B cell (primary cell): Measurements from ENCODE around the gene SMG9. TPM values are rescaled to one million over a fixed set of nuclear protein-coding genes. Genes with fewer than 3 reads are reported as not detected.

Experiments
- ATAC-seq: fragments of 200-7000 bp; cut with Tn5 transposase; one replicate; pipeline ENCODE4 v1.10.0; 2021; ENCODE audit warnings: low read depth, mild to moderate bottlenecking, moderate number of reproducible peaks, moderate library complexity
- CTCF ChIA-PET: fragments of 350-600 bp; sonication (Branson Sonifier 250); formaldehyde crosslinking; loops from one replicate; lab custom pipeline; 2021; ENCODE audit warnings: antibody characterized with exemption, inconsistent platforms; lab: Charles Lee
- POLR2A ChIA-PET: fragments of 350-600 bp; sonication (Branson Sonifier 250); formaldehyde crosslinking; loops from one replicate; lab custom pipeline; 2021; ENCODE audit warnings: antibody characterized with exemption; lab: Charles Lee
- DNase-seq: peaks from one replicate; pipeline ENCODE4 v3.0.0; 2013
- H2AFZ ChIP-seq: 2 replicates; pipeline ENCODE4 v1.6.1; 2012; ENCODE audit warnings: mild to moderate bottlenecking, low read depth, low read length; ENCODE audit not compliant: insufficient read depth, poor library complexity, severe bottlenecking
- H3K27ac ChIP-seq, 2 donors: 1 replicate in 1 of 2; 2 replicates in 1 of 2; pipeline ENCODE4 v1.5.1; 2012 to 2013; ENCODE audit warnings: low read length in 2 of 2, mild to moderate bottlenecking in 2 of 2, moderate library complexity in 1 of 2
- H3K27me3 ChIP-seq, 4 experiments: fragments of 200-600 bp in 1 of 4; sonication (generic) in 1 of 4; replicated peaks in 1 of 4; 1 replicate in 2 of 4; 2 replicates in 2 of 4; pipeline versions ENCODE4 v1.6.1 to v1.7.0; 2013 to 2016; ENCODE audit warnings: low read length in 3 of 4, mild to moderate bottlenecking in 2 of 4, mixed read lengths in 1 of 4, moderate library complexity in 1 of 4; ENCODE audit not compliant: insufficient read depth in 4 of 4, control insufficient read depth in 3 of 4; ENCODE audit errors: control extremely low read depth in 1 of 4
- H3K36me3 ChIP-seq, 2 experiments: replicated peaks in 1 of 2; 1 replicate in 1 of 2; 2 replicates in 1 of 2; pipeline versions ENCODE4 v1.6.1 to v1.7.1; 2013; ENCODE audit warnings: low read length in 1 of 2; ENCODE audit not compliant: insufficient read depth in 2 of 2, control insufficient read depth in 1 of 2; ENCODE audit errors: control extremely low read depth in 1 of 2, extremely low read depth in 1 of 2
- H3K4me1 ChIP-seq, 2 donors: fragments of 200-600 bp in 1 of 2; sonication (generic) in 1 of 2; 1 replicate in 1 of 2; 2 replicates in 1 of 2; pipeline versions ENCODE4 v1.5.1 to v1.6.1; 2013 to 2017; ENCODE audit warnings: low read length in 2 of 2; ENCODE audit not compliant: control insufficient read depth in 2 of 2, insufficient read depth in 2 of 2
- H3K4me2 ChIP-seq: replicated peaks from 2 replicates; pipeline ENCODE3; 2012; ENCODE audit warnings: mild to moderate bottlenecking, low read depth, low read length; ENCODE audit not compliant: poor library complexity, severe bottlenecking
- H3K4me3 ChIP-seq, 5 experiments: fragments of 200-600 bp in 1 of 5; sonication (generic) in 1 of 5; 1 replicate in 3 of 5; 2 replicates in 2 of 5; pipeline versions ENCODE4 v1.5.1 to v1.7.0; 2011 to 2016; ENCODE audit warnings: low read length in 4 of 5, mild to moderate bottlenecking in 4 of 5, low read depth in 2 of 5, control low read depth in 1 of 5, moderate library complexity in 1 of 5; ENCODE audit not compliant: insufficient read depth in 1 of 5; ENCODE audit errors: control extremely low read depth in 1 of 5, extremely low read depth in 1 of 5
- H3K79me2 ChIP-seq: fragments of 200-600 bp; sonication (generic); one replicate; pipeline ENCODE4 v1.6.0; 2016; ENCODE audit warnings: low read length; ENCODE audit not compliant: control insufficient read depth, insufficient read depth
- H3K9ac ChIP-seq: fragments of 200-600 bp; sonication (generic); 2 replicates; pipeline ENCODE4 v1.6.1; 2017; ENCODE audit warnings: mild to moderate bottlenecking, low read length, moderate library complexity
- H3K9me3 ChIP-seq, 3 donors: one replicate each; pipeline versions ENCODE4 v1.6.1 to v1.7.1; 2013; ENCODE audit warnings: low read length in 2 of 3; ENCODE audit not compliant: control insufficient read depth in 2 of 3, insufficient read depth in 1 of 3; ENCODE audit errors: control extremely low read depth in 1 of 3
- H4K20me1 ChIP-seq: 2 replicates; pipeline ENCODE4 v1.6.0; 2012; ENCODE audit warnings: mild to moderate bottlenecking, low read length; ENCODE audit not compliant: insufficient read depth, control insufficient read depth, poor library complexity, severe bottlenecking
- H3K27ac Mint-ChIP-seq: one replicate; pipeline ENCODE4 v1.8.0; 2021; ENCODE audit warnings: mixed read lengths
- H3K27me3 Mint-ChIP-seq: one replicate; pipeline ENCODE4 v1.8.0; 2021; ENCODE audit warnings: mixed read lengths
- H3K4me1 Mint-ChIP-seq: one replicate; pipeline ENCODE4 v1.8.0; 2021; ENCODE audit warnings: mixed read lengths
- H3K4me3 Mint-ChIP-seq: one replicate; pipeline ENCODE4 v1.8.0; 2021; ENCODE audit warnings: mixed read lengths
- H3K9me3 Mint-ChIP-seq: one replicate; pipeline ENCODE4 v1.8.0; 2022; ENCODE audit warnings: mixed read lengths; ENCODE audit not compliant: insufficient read depth
- CTCF ChIP-seq: fragments of 200-600 bp; IDR thresholded peaks from one replicate; pipeline ENCODE4 v1.8.0; 2022; ENCODE audit warnings: antibody characterized with exemption, mild to moderate bottlenecking
- EZH2 ChIP-seq: IDR thresholded peaks from 2 replicates; pipeline ENCODE4 v1.6.1; 2012; ENCODE audit warnings: borderline replicate concordance, low read depth, mild to moderate bottlenecking, moderate library complexity, low read length; ENCODE audit not compliant: insufficient read depth, poor library complexity, severe bottlenecking
- WGBS: methylation state at CpG from one replicate; pipeline ENCODE4 v1.1.5; 2013; ENCODE audit warnings: missing lambda C conversion rate; ENCODE audit not compliant: insufficient coverage; 5-methylcytosine and 5-hydroxymethylcytosine counted together
- intact Hi-C: fragments of 100-400 bp; cut with micrococcal nuclease; formaldehyde crosslinking; loops from one replicate; pipeline ENCODE4 v1.10.0; 2022
- polyA plus RNA-seq: library from polyadenylated mRNA; depleted of rRNA; stranded (reverse); fragments of >200 nt; gene quantifications from 2 replicates; pipeline ENCODE4 v1.2.3, GENCODE V29; 2012
- total RNA-seq, 2 donors: library from RNA; stranded (reverse); fragments of 120-200 nt in 1 of 2; gene quantifications; 1 replicate in 1 of 2; 2 replicates in 1 of 2; pipeline versions ENCODE4 v1.2.3 to v1.2.4, GENCODE V29; 2013 to 2022

The SMG9 gene
- total and polyA plus RNA-seq, 2 donors (not counting 1 experiment from before 2014, with no cell fraction given), result 33.9 to 87.5 TPM

- H3K9ac ChIP-seq, result no peak overlapping the region
- peak overlapping the region; percentile 31 for H3K4me2 ChIP-seq
- Mint-ChIP-seq H3K9me3 (no peaks in the 10 kb centered on the region), H3K4me1 (peaks cover 26% of the 10 kb centered on the region), H3K27ac (no peak overlapping the region), H3K27me3 (no peaks in the 10 kb centered on the region), H3K4me3 (peak overlapping the region; percentile 4)
- no peaks in the 10 kb centered on the region for H3K9me3 ChIP-seq
- ChIA-PET CTCF (interaction anchor here (1.0 to 2.0 kb wide), 4 partner anchors 20 to 278 kb away, joined by 3 to 8 read pairs (median 5); no protein-coding TSS in a partner anchor), POLR2A (interaction anchor here (0.7 kb wide), 2 partner anchors 43 to 169 kb away, joined by 4 to 9 read pairs; no protein-coding TSS in a partner anchor)
- DNase-seq (no peak), ATAC-seq (no peak)
- TF ChIP-seq EZH2, result no peak
- no peak for TF ChIP-seq CTCF
- H2AFZ ChIP-seq, result no peak overlapping the region
- no peaks in the 10 kb centered on the region for H4K20me1 ChIP-seq
- no peaks in the 10 kb centered on the region for H3K79me2 ChIP-seq
- H3K36me3 ChIP-seq, result peaks cover 0 to 20% of the 10 kb centered on the region in 2 experiments
- H3K27me3 ChIP-seq, result no peaks in the 10 kb centered on the region
- H3K27ac ChIP-seq, result no peak overlapping the region
- intact Hi-C loops, result loop anchor here (2.0 kb wide), 1 partner anchor 24 kb away; no protein-coding TSS in a partner anchor
- WGBS, result 77% methylated on average over 4 of the region's 8 CpGs
- peaks cover 36 to 38% of the 10 kb centered on the region in 2 donors for H3K4me1 ChIP-seq
- H3K4me3 ChIP-seq, result no peak overlapping the region
Measured at GRCh38 chr19:43724896-43725295, 29.9 kb downstream of the SMG9 start.

GRCh38 chr19:43723588-43723987 is 31.2 kb downstream of the SMG9 start:
- H3K79me2 ChIP-seq, result no peaks in the 10 kb centered on the region
- peaks cover 0 to 6% of the 10 kb centered on the region in 2 experiments for H3K36me3 ChIP-seq
- ATAC-seq (no peak), DNase-seq (no peak)
- POLR2A ChIA-PET, result interaction anchor here (0.6 kb wide), 1 partner anchor 20 kb away, joined by 3 read pairs; no protein-coding TSS in a partner anchor
- CTCF ChIA-PET, result interaction anchor here (1.0 to 1.1 kb wide), 2 partner anchors 22 to 42 kb away, joined by 3 to 5 read pairs; no protein-coding TSS in a partner anchor
- 100% methylated on average over 2 of the region's 8 CpGs for WGBS
- H3K4me3 Mint-ChIP-seq, result no peak overlapping the region
- H3K27ac Mint-ChIP-seq, result no peak overlapping the region
- no peaks in the 10 kb centered on the region for H3K27me3 ChIP-seq
- H2AFZ ChIP-seq, result no peak overlapping the region
- no peak overlapping the region for H3K4me2 ChIP-seq
- no peak overlapping the region for H3K27ac ChIP-seq
- no peak overlapping the region for H3K9ac ChIP-seq
- H3K27me3 Mint-ChIP-seq, result no peaks in the 10 kb centered on the region
- no peaks in the 10 kb centered on the region for H3K9me3 Mint-ChIP-seq
- no peak overlapping the region for H3K4me3 ChIP-seq
- H3K4me1 Mint-ChIP-seq, result peaks cover 26% of the 10 kb centered on the region
- H3K4me1 ChIP-seq, result peaks cover 36 to 38% of the 10 kb centered on the region in 2 donors
- no peaks in the 10 kb centered on the region for H4K20me1 ChIP-seq
- intact Hi-C loops, result no loop called here
- TF ChIP-seq EZH2 (no peak), CTCF (no peak)
- H3K9me3 ChIP-seq, result no peaks in the 10 kb centered on the region
